Measurements from ENCODE around the gene DND1.
"Not testable (repeated sequence)": the region's sequence is repeated elsewhere in the genome, so short reads cannot be mapped to it uniquely, and the experiment has no call there.

The DND1 gene

GRCh38 chr5:140673187-140673976, at the start of gene DND1:
TSS of gene DND1 (minus strand) at chr5:140673576. CDS start at chr5:140673542, 34 bp downstream.
- H3K27ac Mint-ChIP-seq, result peak within 1 kb of the TSS; percentile 56
- ATAC-seq (replicated peaks) (no peak), DNase-seq (no peak)
- no peaks in the 10 kb centered on the region for H3K27me3 Mint-ChIP-seq
- peaks cover 6 to 9% of the 10 kb centered on the region in 2 donors for H3K4me1 Mint-ChIP-seq
- peaks cover 49 to 76% of the 10 kb centered on the region in 2 donors for H3K36me3 Mint-ChIP-seq
- H3K4me3 Mint-ChIP-seq, result no peak within 1 kb of the TSS
- H3K9me3 Mint-ChIP-seq, result no peaks in the 10 kb centered on the region

- DNase-seq; ATAC-seq (replicated peaks); H3K27ac Mint-ChIP-seq; H3K36me3 Mint-ChIP-seq; H3K4me3 Mint-ChIP-seq; H3K9me3 Mint-ChIP-seq: not testable (repeated sequence)
- peaks cover 3 to 17% of the 10 kb centered on the region in 2 donors for H3K4me1 Mint-ChIP-seq
- peaks cover 11 to 47% of the 10 kb centered on the region in 2 donors for H3K27me3 Mint-ChIP-seq
Measured at GRCh38 chr5:140721395-140721794, 48.0 kb upstream of the DND1 start.

GRCh38 chr5:140720738-140721137, 47.4 kb upstream of the DND1 start:
- not testable (repeated sequence) for H3K4me3 Mint-ChIP-seq; H3K27ac Mint-ChIP-seq; H3K9me3 Mint-ChIP-seq; H3K36me3 Mint-ChIP-seq; ATAC-seq (replicated peaks); DNase-seq
- peaks cover 7 to 40% of the 10 kb centered on the region in 2 donors for H3K27me3 Mint-ChIP-seq
- H3K4me1 Mint-ChIP-seq, result peaks cover 1 to 12% of the 10 kb centered on the region in 2 donors

GRCh38 chr5:140718266-140718592, 44.9 kb upstream of the DND1 start:
- no peaks in the 10 kb centered on the region for H3K9me3 Mint-ChIP-seq
- no peak for DNase-seq
- H3K4me1 Mint-ChIP-seq, result peaks cover 0 to 8% of the 10 kb centered on the region in 2 donors
- peaks cover 0 to 18% of the 10 kb centered on the region in 2 donors for H3K27me3 Mint-ChIP-seq
- no peak for ATAC-seq (replicated peaks)
- no peaks in the 10 kb centered on the region for H3K36me3 Mint-ChIP-seq
- H3K4me3 Mint-ChIP-seq, result no peak overlapping the region
- no peak overlapping the region for H3K27ac Mint-ChIP-seq

- H3K4me1 Mint-ChIP-seq, result peaks cover 4 to 16% of the 10 kb centered on the region in 2 donors
- H3K9me3 Mint-ChIP-seq; H3K36me3 Mint-ChIP-seq; ATAC-seq (replicated peaks); H3K4me3 Mint-ChIP-seq; DNase-seq; H3K27ac Mint-ChIP-seq; H3K27me3 Mint-ChIP-seq: not testable (repeated sequence)
Measured at GRCh38 chr5:140716238-140716637, 42.9 kb upstream of the DND1 start.

- DNase-seq (no peak), ATAC-seq (replicated peaks) (no peak)
- Mint-ChIP-seq H3K27me3 (peaks cover 5% of the 10 kb centered on the region in 2 donors), H3K9me3 (no peaks in the 10 kb centered on the region), H3K4me3 (no peak overlapping the region), H3K4me1 (peaks cover 10 to 24% of the 10 kb centered on the region in 2 donors), H3K36me3 (peaks cover 3 to 7% of the 10 kb centered on the region in 2 donors), H3K27ac (no peak overlapping the region)
Measured at GRCh38 chr5:140713562-140714094, 40.3 kb upstream of the DND1 start.

GRCh38 chr5:140711794-140712193, 38.4 kb upstream of the DND1 start:
- no peak overlapping the region for H3K27ac Mint-ChIP-seq
- H3K27me3 Mint-ChIP-seq, result peaks cover 5% of the 10 kb centered on the region in 2 donors
- H3K4me1 Mint-ChIP-seq, result peaks cover 10 to 24% of the 10 kb centered on the region in 2 donors
- DNase-seq (no peak), ATAC-seq (replicated peaks) (no peak)
- H3K36me3 Mint-ChIP-seq, result peaks cover 5 to 14% of the 10 kb centered on the region in 2 donors
- no peaks in the 10 kb centered on the region for H3K9me3 Mint-ChIP-seq
- H3K4me3 Mint-ChIP-seq, result peak overlapping the region; percentile 89 to 93

- H3K27me3 Mint-ChIP-seq, result peaks cover 5% of the 10 kb centered on the region in 2 donors
- peaks cover 10 to 24% of the 10 kb centered on the region in 2 donors for H3K4me1 Mint-ChIP-seq
- peak overlapping the region; percentile 98 for H3K27ac Mint-ChIP-seq
- peaks cover 10 to 16% of the 10 kb centered on the region in 2 donors for H3K36me3 Mint-ChIP-seq
- ATAC-seq (replicated peaks), result peak; percentile 90
- DNase-seq, result peak; percentile 91
- H3K9me3 Mint-ChIP-seq, result no peaks in the 10 kb centered on the region
- H3K4me3 Mint-ChIP-seq, result peak overlapping the region; percentile 89 to 93
Measured at GRCh38 chr5:140710899-140711552, 37.6 kb upstream of the DND1 start.

GRCh38 chr5:140708787-140709186, 35.4 kb upstream of the DND1 start:
- not testable (repeated sequence) for H3K4me3 Mint-ChIP-seq; ATAC-seq (replicated peaks); H3K9me3 Mint-ChIP-seq; DNase-seq; H3K27me3 Mint-ChIP-seq; H3K27ac Mint-ChIP-seq
- H3K4me1 Mint-ChIP-seq, result peaks cover 10 to 24% of the 10 kb centered on the region in 2 donors
- H3K36me3 Mint-ChIP-seq, result peaks cover 24 to 35% of the 10 kb centered on the region in 2 donors

- Mint-ChIP-seq H3K27me3 (peaks cover 5% of the 10 kb centered on the region in 2 donors), H3K27ac (no peak overlapping the region), H3K4me3 (no peak overlapping the region), H3K36me3 (peaks cover 29 to 42% of the 10 kb centered on the region in 2 donors), H3K9me3 (no peaks in the 10 kb centered on the region), H3K4me1 (peaks cover 10 to 24% of the 10 kb centered on the region in 2 donors)
- ATAC-seq (replicated peaks), result no peak
- DNase-seq, result no peak
Measured at GRCh38 chr5:140707812-140708211, 34.4 kb upstream of the DND1 start.

GRCh38 chr5:140700177-140701144, 27.1 kb upstream of the DND1 start, which contains the start of gene ZMAT2:
TSS of gene ZMAT2 (plus strand) at chr5:140700447. CDS start at chr5:140700461, 14 bp downstream.
- no peaks in the 10 kb centered on the region for H3K27me3 Mint-ChIP-seq
- H3K9me3 Mint-ChIP-seq, result no peaks in the 10 kb centered on the region
- H3K4me3 Mint-ChIP-seq, result peak within 1 kb of the TSS; percentile 96 to 100
- peak; percentile 91 for DNase-seq
- ATAC-seq (replicated peaks), result peak; percentile 98 to 99
- H3K4me1 Mint-ChIP-seq, result peaks cover 15 to 23% of the 10 kb centered on the region in 2 donors
- H3K27ac Mint-ChIP-seq, result peak within 1 kb of the TSS; percentile 94
- peaks cover 60 to 78% of the 10 kb centered on the region in 2 donors for H3K36me3 Mint-ChIP-seq

GRCh38 chr5:140696891-140697492, 23.6 kb upstream of the DND1 start:
- DNase-seq, result no peak
- Mint-ChIP-seq H3K36me3 (peaks cover 47 to 67% of the 10 kb centered on the region in 2 donors), H3K4me3 (no peak overlapping the region), H3K9me3 (no peaks in the 10 kb centered on the region), H3K27me3 (no peaks in the 10 kb centered on the region), H3K4me1 (peaks cover 17 to 28% of the 10 kb centered on the region in 2 donors), H3K27ac (no peak overlapping the region)
- no peak for ATAC-seq (replicated peaks)

- H3K36me3 Mint-ChIP-seq, result peaks cover 34 to 60% of the 10 kb centered on the region in 2 donors
- peak overlapping the region; percentile 37 for H3K27ac Mint-ChIP-seq
- peaks cover 17 to 18% of the 10 kb centered on the region in 2 donors for H3K4me1 Mint-ChIP-seq
- H3K27me3 Mint-ChIP-seq, result no peaks in the 10 kb centered on the region
- no peaks in the 10 kb centered on the region for H3K9me3 Mint-ChIP-seq
- DNase-seq (no peak), ATAC-seq (replicated peaks) (no peak)
- no peak overlapping the region for H3K4me3 Mint-ChIP-seq
Measured at GRCh38 chr5:140694276-140694675, 20.9 kb upstream of the DND1 start.
